ENCODE measurements around the gene MAP4K3.

DNA sequence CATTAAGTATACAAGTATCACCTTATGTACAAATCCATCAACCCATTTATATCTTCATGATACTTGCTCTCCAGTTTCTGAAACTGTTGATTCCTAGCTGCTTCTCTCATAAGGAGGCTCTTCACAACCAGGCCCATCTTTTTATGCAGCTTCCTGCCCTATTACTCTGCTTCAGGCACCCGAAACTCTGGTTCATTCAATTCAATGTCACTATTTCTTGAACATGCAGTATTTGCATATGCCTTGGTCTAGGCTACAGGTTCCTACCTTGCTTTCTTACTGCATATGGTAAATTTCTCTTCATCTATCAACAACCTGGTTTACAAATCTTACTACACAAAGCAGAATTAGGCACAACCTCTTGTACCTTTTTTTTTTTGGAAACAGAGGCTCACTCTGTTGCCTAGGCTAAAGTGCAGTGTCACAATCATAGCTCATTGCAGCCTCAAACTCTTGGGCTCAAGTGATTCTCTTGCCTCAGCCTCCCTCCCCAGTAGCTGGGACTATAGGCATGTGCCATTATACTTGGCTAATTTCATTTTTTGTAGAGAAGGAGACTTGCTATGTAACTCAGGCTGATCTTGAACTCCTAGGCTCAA is 190.6 kb downstream of the MAP4K3 start:
- TF ChIP-seq TOX (CRISPR knock-in tag; IDR thresholded peaks at IDR 0.05; ENCODE audit: borderline replicate concordance) (no peak), ESRRG (CRISPR knock-in tag; IDR thresholded peaks at IDR 0.05) (no peak), ZNF565 (CRISPR knock-in tag; conservative IDR thresholded peaks at IDR 0.05; ENCODE audit: low read depth) (no peak)
- TF ChIP-seq, protein P1, sequence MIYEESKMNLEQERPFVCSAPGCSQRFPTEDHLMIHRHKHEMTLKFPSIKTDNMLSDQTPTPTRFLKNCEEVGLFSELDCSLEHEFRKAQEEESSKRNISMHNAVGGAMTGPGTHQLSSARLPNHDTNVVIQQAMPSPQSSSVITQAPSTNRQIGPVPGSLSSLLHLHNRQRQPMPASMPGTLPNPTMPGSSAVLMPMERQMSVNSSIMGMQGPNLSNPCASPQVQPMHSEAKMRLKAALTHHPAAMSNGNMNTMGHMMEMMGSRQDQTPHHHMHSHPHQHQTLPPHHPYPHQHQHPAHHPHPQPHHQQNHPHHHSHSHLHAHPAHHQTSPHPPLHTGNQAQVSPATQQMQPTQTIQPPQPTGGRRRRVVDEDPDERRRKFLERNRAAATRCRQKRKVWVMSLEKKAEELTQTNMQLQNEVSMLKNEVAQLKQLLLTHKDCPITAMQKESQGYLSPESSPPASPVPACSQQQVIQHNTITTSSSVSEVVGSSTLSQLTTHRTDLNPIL (CRISPR knock-in tag; IDR thresholded peaks at IDR 0.05; ENCODE audit: low read depth) = no peak
- TF ChIP-seq, protein P2, sequence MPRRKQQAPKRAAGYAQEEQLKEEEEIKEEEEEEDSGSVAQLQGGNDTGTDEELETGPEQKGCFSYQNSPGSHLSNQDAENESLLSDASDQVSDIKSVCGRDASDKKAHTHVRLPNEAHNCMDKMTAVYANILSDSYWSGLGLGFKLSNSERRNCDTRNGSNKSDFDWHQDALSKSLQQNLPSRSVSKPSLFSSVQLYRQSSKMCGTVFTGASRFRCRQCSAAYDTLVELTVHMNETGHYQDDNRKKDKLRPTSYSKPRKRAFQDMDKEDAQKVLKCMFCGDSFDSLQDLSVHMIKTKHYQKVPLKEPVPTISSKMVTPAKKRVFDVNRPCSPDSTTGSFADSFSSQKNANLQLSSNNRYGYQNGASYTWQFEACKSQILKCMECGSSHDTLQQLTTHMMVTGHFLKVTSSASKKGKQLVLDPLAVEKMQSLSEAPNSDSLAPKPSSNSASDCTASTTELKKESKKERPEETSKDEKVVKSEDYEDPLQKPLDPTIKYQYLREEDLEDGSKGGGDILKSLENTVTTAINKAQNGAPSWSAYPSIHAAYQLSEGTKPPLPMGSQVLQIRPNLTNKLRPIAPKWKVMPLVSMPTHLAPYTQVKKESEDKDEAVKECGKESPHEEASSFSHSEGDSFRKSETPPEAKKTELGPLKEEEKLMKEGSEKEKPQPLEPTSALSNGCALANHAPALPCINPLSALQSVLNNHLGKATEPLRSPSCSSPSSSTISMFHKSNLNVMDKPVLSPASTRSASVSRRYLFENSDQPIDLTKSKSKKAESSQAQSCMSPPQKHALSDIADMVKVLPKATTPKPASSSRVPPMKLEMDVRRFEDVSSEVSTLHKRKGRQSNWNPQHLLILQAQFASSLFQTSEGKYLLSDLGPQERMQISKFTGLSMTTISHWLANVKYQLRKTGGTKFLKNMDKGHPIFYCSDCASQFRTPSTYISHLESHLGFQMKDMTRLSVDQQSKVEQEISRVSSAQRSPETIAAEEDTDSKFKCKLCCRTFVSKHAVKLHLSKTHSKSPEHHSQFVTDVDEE (CRISPR knock-in tag; IDR thresholded peaks at IDR 0.05) = no peak
